Activated CD8-positive, alpha-beta memory T cell treated with anti-CD3 and anti-CD28 coated beads, Interleukin-2, amount 50 U/mL, for 24 hours (primary cell): ENCODE data around the gene ITSN1.

ENCODE experiments used
- DNase-seq: peaks from one replicate; pipeline ENCODE4 v3.0.0-alpha.2; 2020; ENCODE audit errors: extremely low read depth

Gene ITSN1

GRCh38 chr21:33839167-33839716, 196.9 kb downstream of the ITSN1 start:
- no peak for DNase-seq

GRCh38 chr21:33839806-33840205, 197.5 kb downstream of the ITSN1 start:
- no peak for DNase-seq

- DNase-seq = no peak
These were observed 198.5 kb downstream of the ITSN1 start for GRCh38 chr21:33840771-33841170.

DNA sequence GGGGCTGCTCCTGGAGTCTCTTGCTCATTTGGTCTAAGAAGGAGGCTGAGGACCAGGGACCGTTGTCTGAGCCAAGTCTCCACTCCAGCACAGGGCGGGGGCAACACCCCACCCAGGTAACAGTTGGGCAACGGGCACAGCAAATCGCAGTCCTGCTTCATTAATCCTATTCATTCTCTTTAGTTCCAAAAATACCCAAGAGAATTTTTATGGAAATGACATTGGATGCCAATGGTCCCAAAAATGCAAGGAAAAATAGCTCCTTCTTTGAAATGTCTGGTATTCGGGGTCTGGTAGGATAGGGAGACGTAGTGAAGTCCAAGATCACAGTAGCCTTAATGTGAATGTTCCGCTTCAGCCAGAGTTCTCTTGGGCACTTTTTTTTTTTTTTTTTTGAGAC, 199.3 kb downstream of the ITSN1 start:
- DNase-seq = no peak

- DNase-seq = no peak
These were observed 200.9 kb downstream of the ITSN1 start for GRCh38 chr21:33843216-33843615.

GRCh38 chr21:33844104-33844889, 202.0 kb downstream of the ITSN1 start:
- no peak for DNase-seq

DNA sequence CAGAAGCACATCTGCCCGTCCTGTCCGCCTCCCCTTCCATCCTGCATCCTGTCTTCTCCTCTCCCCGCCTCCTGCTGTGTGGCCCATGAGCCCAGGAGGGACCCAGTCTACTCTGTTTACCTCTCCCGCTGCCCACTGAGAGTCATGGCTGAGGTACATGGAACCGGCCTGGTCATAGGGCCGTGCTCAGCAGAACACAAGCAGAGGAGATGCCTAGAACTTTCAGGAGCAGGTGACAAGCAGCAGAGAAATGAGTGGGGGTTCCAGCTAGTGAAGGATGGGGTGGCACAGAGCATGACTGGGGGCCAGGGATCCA, 202.5 kb downstream of the ITSN1 start:
- DNase-seq = no peak

DNA sequence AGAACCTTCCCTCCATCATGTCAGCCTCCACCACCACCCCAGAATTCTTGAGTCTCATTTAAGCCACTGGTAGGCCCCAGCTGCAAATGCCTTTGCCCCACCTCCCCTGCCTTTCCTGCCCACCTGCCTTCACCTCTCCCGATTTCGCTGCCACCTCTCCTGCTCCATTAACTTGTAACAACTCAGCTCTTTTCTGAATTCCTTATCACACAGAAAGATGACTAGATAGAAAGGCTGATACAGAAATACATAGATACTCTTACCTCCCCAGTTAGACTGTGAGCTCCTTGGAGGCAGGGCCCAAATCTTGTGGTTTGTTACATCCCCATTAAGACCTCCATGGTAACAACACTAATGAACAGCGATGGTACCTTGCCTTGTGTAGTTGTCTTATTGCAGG, 203.8 kb downstream of the ITSN1 start:
- no peak for DNase-seq

DNA sequence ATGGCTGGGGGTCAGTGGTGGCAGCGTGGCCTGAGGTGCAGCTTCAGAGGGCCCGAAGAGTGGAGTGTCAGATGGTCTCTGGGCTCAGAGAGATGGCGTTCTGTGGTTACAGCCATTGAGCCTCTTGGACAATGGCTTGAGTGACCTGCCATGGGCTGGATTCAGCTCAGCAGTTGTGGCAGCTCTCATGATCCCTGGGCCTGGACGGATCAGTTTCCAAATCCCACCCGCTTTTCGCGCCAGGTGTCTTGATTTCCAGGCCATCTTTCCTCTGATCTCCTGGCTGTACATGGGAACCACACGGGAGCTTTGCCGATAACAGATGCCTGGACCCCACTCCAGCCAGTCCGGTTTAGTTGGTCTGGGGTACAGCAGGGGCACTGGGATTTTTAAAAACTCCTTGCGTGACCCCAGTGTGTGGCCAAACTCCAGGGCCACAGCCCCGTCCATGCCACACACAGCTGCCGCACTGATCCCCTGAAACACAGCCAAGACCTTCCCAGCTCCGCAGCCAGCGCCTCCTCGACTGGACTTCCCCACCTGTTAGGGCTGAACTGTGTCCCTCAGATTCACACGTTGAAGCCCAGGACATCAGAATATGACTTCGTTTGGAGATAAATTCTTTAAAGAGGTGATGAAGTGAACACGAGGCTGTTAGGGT, 205.4 kb downstream of the ITSN1 start:
- no peak for DNase-seq

DNA sequence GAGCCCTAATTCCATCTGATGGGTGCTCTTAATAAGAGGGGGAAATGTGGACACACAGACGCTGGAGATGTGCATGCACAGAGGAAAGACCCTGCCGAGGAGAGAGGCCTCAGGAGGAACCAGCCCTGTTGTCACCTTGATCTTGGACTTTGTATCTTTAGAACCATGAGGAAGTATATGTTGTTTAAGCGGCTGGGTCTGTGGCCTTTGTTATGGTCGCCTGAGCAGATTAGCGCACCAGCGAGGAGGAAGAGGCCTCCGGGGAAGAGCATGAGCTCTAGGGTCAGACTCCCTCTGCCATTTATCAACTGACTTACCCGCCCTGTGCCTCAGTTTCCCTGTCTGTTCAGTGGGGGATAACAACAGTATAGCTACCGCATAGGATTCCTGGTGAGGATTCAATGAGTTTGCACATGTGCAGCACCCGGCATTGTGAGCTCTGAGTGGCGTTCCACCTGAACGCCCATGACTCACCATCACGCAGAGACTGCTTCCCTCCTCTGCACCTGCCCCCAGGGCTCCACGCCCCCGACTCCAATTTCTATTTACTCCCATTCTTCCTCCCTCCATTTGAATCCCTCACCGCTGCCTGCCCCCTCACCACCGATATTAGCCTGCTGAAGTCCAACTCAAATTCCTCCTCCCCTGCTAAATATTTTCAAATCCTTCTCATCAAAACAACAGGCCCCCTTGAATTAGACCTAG, 206.1 kb downstream of the ITSN1 start:
- no peak for DNase-seq

GRCh38 chr21:33849834-33850233, 207.5 kb downstream of the ITSN1 start:
- DNase-seq = no peak

DNA sequence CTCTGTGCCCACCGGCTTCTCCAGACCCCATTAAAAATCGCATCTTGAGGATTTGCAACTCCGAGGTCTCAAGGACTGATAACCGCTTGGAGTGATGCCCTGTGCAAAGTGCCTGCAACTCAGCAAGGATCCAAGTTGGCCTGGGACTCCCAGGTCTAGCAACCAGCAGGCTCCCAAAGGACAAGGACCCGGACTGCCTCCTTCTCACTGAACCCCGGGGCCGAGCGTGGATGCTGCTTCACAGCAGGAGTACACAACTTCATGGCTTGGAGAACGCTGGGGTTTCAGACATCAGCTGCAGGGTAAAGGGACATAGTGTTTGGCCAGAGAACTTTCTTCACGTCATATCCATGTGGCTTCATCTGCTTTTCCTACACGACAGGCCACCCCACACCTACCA, 208.1 kb downstream of the ITSN1 start:
- no peak for DNase-seq

- no peak for DNase-seq
These were observed 208.7 kb downstream of the ITSN1 start for GRCh38 chr21:33850985-33851384.

DNA sequence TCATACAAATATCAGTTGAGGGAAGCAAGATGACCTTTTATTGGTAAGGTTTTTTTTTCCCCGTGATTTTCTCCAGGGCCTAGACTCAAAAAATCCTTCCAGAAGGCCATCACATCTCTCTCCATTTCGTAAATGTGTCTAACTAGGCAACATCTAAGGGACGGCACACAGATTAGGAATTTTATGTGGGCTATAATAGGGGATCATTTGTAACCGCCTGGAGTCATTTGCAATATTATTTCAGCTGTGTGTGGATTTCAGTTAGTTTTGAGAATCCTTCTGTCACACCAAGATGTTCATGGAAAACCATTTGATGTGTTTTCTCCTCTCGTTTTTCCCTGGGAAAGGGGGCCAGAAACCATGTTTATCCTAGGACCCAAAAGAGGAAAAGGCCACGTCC, 210.2 kb downstream of the ITSN1 start:
- DNase-seq = no peak

DNA sequence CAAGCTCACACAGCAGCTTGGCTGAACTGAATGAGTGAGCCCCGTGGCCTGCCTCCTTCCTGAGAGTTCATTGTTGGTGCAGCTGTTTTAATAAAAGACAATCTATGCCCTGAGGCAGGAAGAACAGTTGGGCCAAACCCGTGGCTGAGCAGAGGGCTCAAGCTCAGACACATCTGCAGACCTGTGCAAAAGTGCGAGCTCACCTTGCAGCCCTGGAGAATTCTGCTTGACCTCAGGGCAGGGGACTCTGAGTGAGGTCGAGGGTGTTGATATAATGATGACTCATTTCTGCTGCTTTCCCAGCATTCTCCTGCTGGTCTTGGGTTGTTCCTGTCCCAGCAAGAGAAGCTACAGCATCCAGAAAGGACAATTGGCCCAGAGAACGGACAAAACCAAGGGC, 212.3 kb downstream of the ITSN1 start:
- DNase-seq = no peak

DNA sequence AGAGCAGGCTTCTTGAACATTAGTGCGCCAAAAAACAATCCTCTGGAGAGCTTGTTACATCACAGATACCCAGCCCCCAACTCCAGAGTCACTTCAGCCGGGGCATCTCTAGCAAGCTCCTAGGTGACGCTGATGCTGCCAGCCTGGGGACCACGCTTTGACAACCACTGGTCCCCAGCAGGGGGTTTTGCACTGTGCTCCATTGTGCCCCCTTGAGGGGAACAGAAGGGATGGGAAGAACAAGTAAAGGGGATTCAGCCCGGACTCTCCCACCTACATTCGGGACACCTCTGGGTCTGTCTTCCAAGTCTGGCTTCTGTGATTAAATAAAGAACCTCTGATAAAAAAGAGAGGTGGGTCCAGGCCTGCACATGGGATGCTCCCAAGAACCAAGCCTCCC, 212.9 kb downstream of the ITSN1 start:
- no peak for DNase-seq

DNA sequence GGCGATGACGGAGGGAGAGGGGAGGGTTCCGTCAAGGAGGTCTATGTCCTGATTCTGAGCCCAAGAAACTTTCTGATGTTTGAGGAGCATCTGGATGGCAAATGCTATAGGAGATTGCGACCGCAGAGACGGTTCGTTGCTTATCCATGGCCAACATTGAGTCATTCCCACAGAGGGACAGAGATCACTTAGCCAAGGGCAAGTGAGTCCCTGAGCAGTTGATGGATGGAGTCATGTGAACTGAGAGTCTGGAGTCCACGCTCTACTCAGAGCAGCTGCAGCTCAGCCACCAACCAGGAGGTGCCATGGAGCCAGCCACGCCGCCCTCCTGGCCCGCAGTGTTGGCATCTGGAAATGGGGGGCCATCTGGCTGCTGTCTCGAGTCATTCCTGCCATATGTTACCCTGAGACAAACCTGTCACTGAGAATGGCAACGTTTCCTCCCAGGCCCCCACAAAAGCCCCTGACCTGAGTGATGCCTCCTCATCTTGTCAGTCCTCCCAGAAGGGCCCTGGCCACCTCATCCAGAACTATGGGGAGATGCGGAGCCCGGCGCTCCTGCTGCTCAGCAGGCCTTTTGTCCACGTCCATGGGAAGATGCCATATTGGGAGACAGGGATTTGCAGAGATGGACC, 214.7 kb downstream of the ITSN1 start:
- DNase-seq = no peak

- DNase-seq = no peak
These were observed 215.8 kb downstream of the ITSN1 start for GRCh38 chr21:33857846-33858666.

GRCh38 chr21:33858667-33859372, 216.5 kb downstream of the ITSN1 start:
- DNase-seq = no peak

GRCh38 chr21:33859373-33860102, 217.2 kb downstream of the ITSN1 start:
- DNase-seq = no peak
